HG03565 (cell line): ENCODE data around the gene NPIPA5.
"Not testable (repeated sequence)": the region's sequence is repeated elsewhere in the genome, so short reads cannot be mapped to it uniquely, and the experiment has no call there.

ENCODE experiments used
- ATAC-seq: cut with Tn5 transposase; IDR thresholded peaks from one replicate; pipeline ENCODE4 v1.9.1; 2021; ENCODE audit warnings: mild to moderate bottlenecking, moderate library complexity; ENCODE audit not compliant: unreplicated experiment

NPIPA5 gene

GRCh38 chr16:15378194-15378593 is at the start of gene NPIPA5:
NPIPA5 (minus strand) TSS chr16:15378294; CDS start chr16:15378294, 0 bp downstream.
- ATAC-seq: not testable (repeated sequence)

GRCh38 chr16:15427648-15428239 is 49.6 kb upstream of the NPIPA5 start:
- ATAC-seq: no peak

GRCh38 chr16:15426796-15427195 is 48.7 kb upstream of the NPIPA5 start:
- no peak for ATAC-seq

- no peak for ATAC-seq
These were observed 47.8 kb upstream of the NPIPA5 start for GRCh38 chr16:15425861-15426260.

GRCh38 chr16:15422222-15422621 is 44.1 kb upstream of the NPIPA5 start:
- ATAC-seq: no peak

GRCh38 chr16:15421696-15422095 is 43.6 kb upstream of the NPIPA5 start:
- ATAC-seq: not testable (repeated sequence)

- ATAC-seq: no peak
These were observed 40.1 kb upstream of the NPIPA5 start for GRCh38 chr16:15418206-15418605.

- ATAC-seq: no peak
These were observed 39.1 kb upstream of the NPIPA5 start for GRCh38 chr16:15417197-15417596.

- ATAC-seq: no peak
These were observed 37.5 kb upstream of the NPIPA5 start for GRCh38 chr16:15415511-15415985.

GRCh38 chr16:15409476-15409875 is 31.4 kb upstream of the NPIPA5 start:
- not testable (repeated sequence) for ATAC-seq

GRCh38 chr16:15407756-15408155 is 29.7 kb upstream of the NPIPA5 start:
- ATAC-seq: not testable (repeated sequence)

- ATAC-seq: no peak
These were observed 26.7 kb upstream of the NPIPA5 start for GRCh38 chr16:15404792-15405191.

GRCh38 chr16:15404091-15404490 is 26.0 kb upstream of the NPIPA5 start:
- not testable (repeated sequence) for ATAC-seq

GRCh38 chr16:15403392-15403995 is 25.4 kb upstream of the NPIPA5 start:
- ATAC-seq: no peak

- no peak for ATAC-seq
These were observed 23.9 kb upstream of the NPIPA5 start for GRCh38 chr16:15401972-15402371.

GRCh38 chr16:15400314-15400713 is 22.2 kb upstream of the NPIPA5 start:
- not testable (repeated sequence) for ATAC-seq

- ATAC-seq: no peak
These were observed 21.2 kb upstream of the NPIPA5 start for GRCh38 chr16:15399317-15399716.

- ATAC-seq: no peak
These were observed 20.7 kb upstream of the NPIPA5 start for GRCh38 chr16:15398618-15399316.

GRCh38 chr16:15396948-15397594 is 19.0 kb upstream of the NPIPA5 start:
- no peak for ATAC-seq

GRCh38 chr16:15396509-15396829 is 18.4 kb upstream of the NPIPA5 start:
- ATAC-seq: not testable (repeated sequence)

GRCh38 chr16:15395631-15396508 is 17.8 kb upstream of the NPIPA5 start, which contains the start of gene MPV17L:
MPV17L (plus strand) TSS chr16:15395754; CDS start chr16:15395898, 144 bp downstream.
- not testable (repeated sequence) for ATAC-seq
